ENCODE results near the gene AHRR. TPM values are rescaled to one million over a fixed set of nuclear protein-coding genes. Genes with fewer than 3 reads are reported as not detected.

AHRR gene
- total RNA-seq, 2 donors from 2014 or later: 0.80 to 4.4 TPM

DNA sequence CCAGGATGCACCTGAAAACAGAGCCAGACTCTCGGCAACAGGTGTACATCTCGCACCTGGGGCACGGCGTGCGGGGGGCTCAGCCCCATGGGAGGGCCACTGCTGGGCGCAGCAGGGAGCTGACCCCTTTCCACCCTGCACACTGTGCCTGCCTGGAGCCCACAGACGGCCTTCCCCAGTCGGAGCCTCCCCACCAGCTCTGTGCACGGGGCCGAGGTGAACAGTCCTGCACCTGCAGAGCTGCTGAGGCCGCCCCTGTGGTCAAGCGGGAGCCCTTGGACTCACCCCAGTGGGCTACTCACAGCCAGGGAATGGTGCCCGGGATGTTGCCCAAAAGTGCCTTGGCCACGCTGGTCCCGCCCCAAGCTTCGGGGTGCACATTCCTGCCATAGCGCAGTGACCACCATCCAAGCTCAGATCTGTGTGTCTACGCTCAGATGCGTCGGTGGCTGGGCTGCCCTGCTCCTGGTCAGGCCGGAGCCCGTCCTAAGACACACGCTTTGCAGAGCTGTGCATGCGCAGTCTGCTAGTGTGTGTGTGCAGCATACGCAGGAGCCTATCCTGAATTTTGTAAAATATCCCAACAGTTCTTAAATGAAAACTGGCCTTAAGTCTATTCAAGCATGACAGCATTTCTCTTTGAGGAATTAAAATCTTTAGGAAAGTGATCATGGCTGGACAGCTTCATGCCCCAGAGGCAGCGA is 113.1 kb downstream of the AHRR start:
- Mint-ChIP-seq H3K36me3 (ENCODE audit: low read depth) (no peaks in the 10 kb centered on the region), H3K27ac (no peak overlapping the region), H3K4me3 (no peak overlapping the region), H3K27me3 (peaks cover 45% of the 10 kb centered on the region), H3K4me1 (no peaks in the 10 kb centered on the region)
- ATAC-seq (no peak), DNase-seq (no peak)
- no peaks in the 10 kb centered on the region for H3K9me3 ChIP-seq (ENCODE audit: control insufficient read depth, low read length, poor library complexity, severe bottlenecking)

GRCh38 chr5:435156-435790 is 113.8 kb downstream of the AHRR start:
- no peak overlapping the region for H3K4me3 Mint-ChIP-seq

DNA sequence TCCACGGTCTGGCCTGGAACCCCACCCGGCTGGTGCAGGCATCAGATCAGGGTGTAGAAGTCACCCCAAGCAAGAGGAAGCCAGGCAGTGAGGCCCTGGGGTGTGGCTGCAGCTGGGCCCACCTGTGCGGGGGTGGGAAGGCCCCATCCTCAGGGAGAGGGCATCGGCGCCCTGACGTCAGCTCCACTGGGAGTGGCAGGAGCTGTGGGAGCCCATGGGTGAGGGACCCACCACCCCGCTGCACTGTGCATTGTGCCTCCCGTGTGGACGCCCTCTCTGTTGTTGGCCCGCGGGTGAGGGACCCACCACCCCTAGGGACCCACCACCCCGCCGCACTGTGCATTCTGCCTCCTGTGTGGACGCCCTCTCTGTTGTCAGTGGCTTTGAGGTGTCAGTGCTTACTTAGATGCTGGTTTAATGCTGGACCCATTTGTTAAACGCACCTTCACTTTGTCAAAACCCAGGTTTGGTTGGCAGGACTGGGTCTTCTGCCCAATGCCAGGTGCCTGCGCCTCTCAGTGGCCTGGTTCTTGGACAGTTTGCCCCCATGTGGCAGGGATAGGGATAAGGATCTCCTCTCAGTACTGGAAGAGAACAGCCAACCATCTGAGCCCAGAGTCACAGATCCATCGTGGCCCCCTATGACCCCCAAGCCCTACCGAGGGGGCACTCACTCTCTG is 114.6 kb downstream of the AHRR start:
- Mint-ChIP-seq H3K36me3 (ENCODE audit: low read depth) (no peaks in the 10 kb centered on the region), H3K27ac (no peak overlapping the region), H3K27me3 (peaks cover 34% of the 10 kb centered on the region), H3K4me1 (peaks cover 3% of the 10 kb centered on the region), H3K4me3 (no peak overlapping the region)
- ATAC-seq (no peak), DNase-seq (peak in 1 of 3 donors; percentile 6)
- H3K9me3 ChIP-seq (ENCODE audit: control insufficient read depth, low read length, poor library complexity, severe bottlenecking): no peaks in the 10 kb centered on the region

More at GRCh38 chr5:435156-435790, 113.8 kb downstream of the AHRR start:
- DNase-seq (peak in 1 of 3 donors; percentile 3), ATAC-seq (no peak)
- Mint-ChIP-seq H3K27me3 (peaks cover 38% of the 10 kb centered on the region), H3K36me3 (ENCODE audit: low read depth) (no peaks in the 10 kb centered on the region), H3K27ac (no peak overlapping the region), H3K4me1 (peaks cover under 1% of the 10 kb centered on the region)
- H3K9me3 ChIP-seq (ENCODE audit: control insufficient read depth, low read length, poor library complexity, severe bottlenecking): no peaks in the 10 kb centered on the region

- H3K4me3 Mint-ChIP-seq: no peak overlapping the region
- H3K36me3 Mint-ChIP-seq (ENCODE audit: low read depth): no peaks in the 10 kb centered on the region
- H3K27me3 Mint-ChIP-seq: peaks cover 33% of the 10 kb centered on the region
- H3K9me3 ChIP-seq (ENCODE audit: control insufficient read depth, low read length, poor library complexity, severe bottlenecking): no peaks in the 10 kb centered on the region
- DNase-seq: peak in 1 of 3 donors; percentile 2
- peaks cover 3% of the 10 kb centered on the region for H3K4me1 Mint-ChIP-seq
- ATAC-seq: no peak
- H3K27ac Mint-ChIP-seq: no peak overlapping the region
Measured at GRCh38 chr5:436641-436975, 115.1 kb downstream of the AHRR start.

GRCh38 chr5:437281-437771 is 115.8 kb downstream of the AHRR start:
- peaks cover 5% of the 10 kb centered on the region for H3K4me1 Mint-ChIP-seq
- H3K36me3 Mint-ChIP-seq (ENCODE audit: low read depth): no peaks in the 10 kb centered on the region
- ATAC-seq (no peak), DNase-seq (peak in 1 of 3 donors; percentile 4)
- no peak overlapping the region for H3K27ac Mint-ChIP-seq
- H3K9me3 ChIP-seq (ENCODE audit: control insufficient read depth, low read length, poor library complexity, severe bottlenecking): no peaks in the 10 kb centered on the region
- H3K4me3 Mint-ChIP-seq: no peak overlapping the region
- H3K27me3 Mint-ChIP-seq: peaks cover 26% of the 10 kb centered on the region

GRCh38 chr5:438481-438981 is 117.0 kb downstream of the AHRR start:
- ATAC-seq: no peak
- Mint-ChIP-seq H3K36me3 (ENCODE audit: low read depth) (no peaks in the 10 kb centered on the region), H3K27ac (no peak overlapping the region), H3K4me1 (peaks cover 7% of the 10 kb centered on the region), H3K27me3 (peaks cover 23% of the 10 kb centered on the region), H3K4me3 (no peak overlapping the region)
- DNase-seq: no peak
- no peaks in the 10 kb centered on the region for H3K9me3 ChIP-seq (ENCODE audit: control insufficient read depth, low read length, poor library complexity, severe bottlenecking)

DNA sequence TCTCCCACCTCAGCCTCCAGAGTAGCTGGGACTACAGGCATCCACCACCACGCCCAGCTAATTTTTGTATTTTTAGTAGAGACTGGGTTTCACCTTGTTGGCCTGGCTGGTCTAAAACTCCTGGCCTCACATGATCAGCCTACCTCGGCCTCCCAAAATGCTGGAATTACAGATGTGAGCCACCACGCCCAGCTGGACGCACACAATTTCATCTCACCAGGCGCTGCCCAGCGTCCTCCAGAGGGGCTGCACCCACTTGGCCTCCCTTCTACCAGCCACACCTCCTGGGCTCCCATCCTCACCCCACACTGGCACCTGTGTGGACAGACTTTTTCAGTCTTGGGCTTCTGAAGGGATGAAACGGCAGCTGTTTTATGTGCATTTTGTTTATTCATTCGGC is 117.7 kb downstream of the AHRR start:
- DNase-seq: peak in 1 of 3 donors; percentile 2
- no peaks in the 10 kb centered on the region for H3K9me3 ChIP-seq (ENCODE audit: control insufficient read depth, low read length, poor library complexity, severe bottlenecking)
- H3K36me3 Mint-ChIP-seq (ENCODE audit: low read depth): no peaks in the 10 kb centered on the region
- ATAC-seq: no peak
- peaks cover 23% of the 10 kb centered on the region for H3K27me3 Mint-ChIP-seq
- H3K4me1 Mint-ChIP-seq: peaks cover 9% of the 10 kb centered on the region
- no peak overlapping the region for H3K27ac Mint-ChIP-seq
- no peak overlapping the region for H3K4me3 Mint-ChIP-seq

- H3K9me3 ChIP-seq (ENCODE audit: control insufficient read depth, low read length, poor library complexity, severe bottlenecking): no peaks in the 10 kb centered on the region
- Mint-ChIP-seq H3K36me3 (ENCODE audit: low read depth) (no peaks in the 10 kb centered on the region), H3K27ac (no peak overlapping the region), H3K4me3 (no peak overlapping the region), H3K27me3 (peaks cover 21% of the 10 kb centered on the region), H3K4me1 (peaks cover 13% of the 10 kb centered on the region)
- DNase-seq (peak in 1 of 3 donors; percentile 2), ATAC-seq (no peak)
Measured at GRCh38 chr5:439636-440035, 118.1 kb downstream of the AHRR start.

- H3K4me1 Mint-ChIP-seq: peaks cover 18% of the 10 kb centered on the region
- no peak for DNase-seq
Measured at GRCh38 chr5:440401-441201, 119.1 kb downstream of the AHRR start.

GRCh38 chr5:441996-442334 is 120.5 kb downstream of the AHRR start:
- no peaks in the 10 kb centered on the region for H3K9me3 ChIP-seq (ENCODE audit: control insufficient read depth, low read length, poor library complexity, severe bottlenecking)
- ATAC-seq (no peak), DNase-seq (peak in 1 of 3 donors; percentile 3)
- Mint-ChIP-seq H3K27ac (peak overlapping the region; percentile 87), H3K27me3 (peaks cover 4% of the 10 kb centered on the region), H3K4me1 (peaks cover 28% of the 10 kb centered on the region), H3K4me3 (peak overlapping the region; percentile 95), H3K36me3 (ENCODE audit: low read depth) (peaks cover 3% of the 10 kb centered on the region)

More at GRCh38 chr5:440401-441201, 119.1 kb downstream of the AHRR start:
- Mint-ChIP-seq H3K4me3 (no peak overlapping the region), H3K36me3 (ENCODE audit: low read depth) (no peaks in the 10 kb centered on the region), H3K27ac (no peak overlapping the region), H3K27me3 (peaks cover 11% of the 10 kb centered on the region)
- H3K9me3 ChIP-seq (ENCODE audit: control insufficient read depth, low read length, poor library complexity, severe bottlenecking): no peaks in the 10 kb centered on the region
- ATAC-seq: no peak

- DNase-seq (peak; percentile 62 to 70 (median 69)), ATAC-seq (peak; percentile 85)
- no peaks in the 10 kb centered on the region for H3K9me3 ChIP-seq (ENCODE audit: control insufficient read depth, low read length, poor library complexity, severe bottlenecking)
- peak within 1 kb of the TSS; percentile 87 for H3K27ac Mint-ChIP-seq
- H3K4me3 Mint-ChIP-seq: peak within 1 kb of the TSS; percentile 95
- peaks cover 31% of the 10 kb centered on the region for H3K4me1 Mint-ChIP-seq
- peaks cover 3% of the 10 kb centered on the region for H3K36me3 Mint-ChIP-seq (ENCODE audit: low read depth)
- no peaks in the 10 kb centered on the region for H3K27me3 Mint-ChIP-seq
Measured at GRCh38 chr5:442335-443238, 121.1 kb downstream of the AHRR start, which contains the start of gene EXOC3. TSS of gene EXOC3 (plus strand) at chr5:443176. CDS start at chr5:446206, 3,030 bp downstream.

Measured in T-helper 17 cell (primary cell).